ENCODE measurements around the gene DHX9.
"Not testable (repeated sequence)": the region's sequence is repeated elsewhere in the genome, so short reads cannot be mapped to it uniquely, and the experiment has no call there.

Gene DHX9

DNA sequence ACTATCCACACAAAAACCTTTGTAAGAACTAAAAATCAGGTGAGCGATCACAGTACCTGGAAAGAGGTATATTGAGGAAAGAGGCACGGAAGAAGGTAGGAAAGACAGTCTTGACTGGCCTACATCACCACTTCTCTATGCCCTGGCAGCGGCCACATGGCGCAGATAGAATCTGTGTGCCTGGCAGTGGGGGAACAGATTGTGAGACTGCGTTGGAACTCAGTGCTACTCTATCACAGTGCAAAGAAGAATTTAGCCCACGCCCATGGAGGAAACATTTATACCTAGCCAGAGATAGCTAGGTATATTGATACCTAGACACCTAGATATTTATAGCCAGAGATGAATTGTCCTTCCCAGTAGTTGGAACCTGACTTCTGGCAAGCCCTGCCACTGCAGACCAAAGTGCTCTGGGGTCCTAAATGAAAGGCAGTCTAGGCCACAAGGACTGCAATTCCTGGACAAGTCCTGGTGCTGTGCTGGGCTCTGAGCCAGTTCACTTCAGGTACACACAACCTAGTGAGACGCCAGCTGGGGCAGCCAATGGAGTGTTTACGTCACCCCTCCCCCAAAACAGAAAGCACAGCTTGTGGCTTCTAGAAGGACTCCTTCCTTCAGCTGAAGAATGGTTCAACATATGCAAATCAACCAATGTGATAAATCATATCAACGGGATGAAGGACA, 51.9 kb downstream of the DHX9 start:
- DNase-seq = no peak

DNA sequence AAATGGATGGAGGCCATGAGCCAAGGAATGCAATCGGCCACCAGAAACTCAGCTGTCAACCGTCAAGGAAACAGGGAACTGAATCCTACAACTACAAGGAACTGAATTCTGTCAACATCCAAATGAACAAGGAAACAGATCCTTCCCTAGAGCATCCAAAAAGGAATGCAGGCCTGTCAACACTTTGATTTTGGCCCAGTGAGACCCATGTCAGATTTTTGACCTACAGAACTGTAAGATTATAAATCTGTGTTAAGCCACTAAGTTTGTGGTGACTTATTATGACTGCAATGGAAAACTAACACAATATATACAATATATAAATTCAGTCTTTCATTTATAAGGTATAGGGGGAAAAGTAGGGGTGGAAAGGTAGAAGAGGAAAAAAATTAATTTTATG, 58.5 kb downstream of the DHX9 start:
- no peak for DNase-seq

DNA sequence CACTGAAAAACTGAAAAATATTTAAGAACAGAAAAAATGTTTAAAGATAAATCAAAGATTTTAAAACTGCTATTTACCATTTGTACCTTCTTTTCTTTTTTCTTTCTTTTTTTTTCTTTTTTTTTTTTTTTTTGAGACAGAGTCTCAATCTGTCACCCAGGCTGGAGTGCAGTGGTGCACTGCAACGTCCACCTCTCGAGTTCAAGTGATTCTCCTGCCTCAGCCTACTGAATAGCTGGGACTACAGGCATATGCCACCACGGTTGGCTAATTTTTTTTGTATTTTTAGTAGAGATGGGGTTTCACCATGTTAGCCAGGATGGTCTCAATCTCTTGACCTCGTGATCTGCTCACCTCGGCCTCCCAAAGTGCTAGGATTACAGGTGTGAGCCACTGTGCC, 62.8 kb downstream of the DHX9 start:
- not testable (repeated sequence) for DNase-seq

DNA sequence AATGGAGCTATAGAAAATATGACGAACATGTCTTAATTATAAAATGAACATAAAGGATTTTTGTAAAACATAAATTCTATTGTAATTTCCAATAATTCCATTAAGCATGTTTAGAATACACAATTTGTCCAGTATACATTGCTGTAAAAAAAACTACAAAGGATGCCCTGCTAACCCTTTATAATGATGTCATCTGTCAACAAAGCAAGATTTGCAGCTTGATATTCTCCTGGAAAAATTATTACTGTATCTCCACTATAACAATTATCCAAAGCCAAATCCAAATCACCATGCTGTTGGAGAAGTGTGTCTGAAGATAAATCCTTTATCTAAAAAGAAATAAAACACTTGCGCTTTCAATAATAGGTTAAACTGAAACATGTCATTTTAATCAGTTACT, 66.2 kb downstream of the DHX9 start:
- DNase-seq = no peak

DNA sequence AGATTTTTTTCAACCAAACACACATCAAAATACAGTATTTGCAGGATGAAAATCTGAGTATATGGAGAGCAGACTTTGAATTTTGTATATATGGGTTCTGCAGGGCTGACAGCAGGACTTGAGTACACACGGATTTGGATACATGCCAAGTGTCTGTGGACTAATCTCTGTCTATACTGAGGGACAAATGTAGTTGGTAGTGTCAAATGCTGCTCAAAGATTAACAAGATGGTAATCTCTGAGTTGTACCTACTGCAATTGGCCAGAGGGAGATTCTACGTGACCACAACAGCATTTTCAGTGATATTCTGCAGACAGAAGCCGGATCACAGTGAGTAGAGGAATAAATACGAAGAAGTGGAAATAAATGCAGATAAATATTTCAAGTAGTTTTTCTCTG, 70.4 kb downstream of the DHX9 start:
- no peak for DNase-seq

DNA sequence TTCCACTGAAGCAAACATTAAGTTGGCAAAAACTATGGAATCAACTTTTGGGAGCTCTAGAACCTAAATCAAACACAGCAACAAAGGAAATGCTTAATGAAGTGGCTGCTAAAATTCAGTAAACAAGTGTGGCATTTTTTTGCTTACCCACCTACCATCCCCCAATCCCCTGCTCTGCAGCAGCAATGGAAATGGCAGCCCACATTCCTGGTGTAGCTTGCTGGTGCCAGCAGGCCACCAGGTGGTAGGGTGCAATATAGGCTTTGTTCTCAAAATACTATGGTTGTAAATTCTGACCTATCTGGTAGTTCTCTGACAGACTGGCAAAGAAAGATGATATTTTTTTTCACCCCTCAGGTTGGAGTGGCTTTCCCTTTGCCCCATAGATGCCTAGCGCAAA, 71.0 kb downstream of the DHX9 start:
- no peak for DNase-seq

DNA sequence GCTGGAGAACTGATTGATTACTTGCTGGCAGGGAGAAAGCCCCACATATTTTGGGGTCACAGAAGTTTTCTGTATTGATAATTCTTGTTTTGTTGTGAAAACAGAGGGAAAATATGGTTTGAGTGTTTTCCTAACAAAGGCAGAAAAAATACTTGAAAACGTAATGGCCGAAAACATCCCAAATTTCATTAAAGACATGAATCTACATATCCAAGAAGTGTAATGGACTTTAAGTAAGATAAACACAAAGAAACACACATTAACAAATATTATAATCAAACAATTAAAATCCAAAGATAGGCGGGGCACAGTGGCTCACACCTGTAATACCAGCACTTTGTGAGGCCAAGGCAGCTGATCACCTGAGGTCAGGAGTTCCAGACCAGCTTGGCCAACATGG, 74.3 kb downstream of the DHX9 start:
- no peak for DNase-seq

DNA sequence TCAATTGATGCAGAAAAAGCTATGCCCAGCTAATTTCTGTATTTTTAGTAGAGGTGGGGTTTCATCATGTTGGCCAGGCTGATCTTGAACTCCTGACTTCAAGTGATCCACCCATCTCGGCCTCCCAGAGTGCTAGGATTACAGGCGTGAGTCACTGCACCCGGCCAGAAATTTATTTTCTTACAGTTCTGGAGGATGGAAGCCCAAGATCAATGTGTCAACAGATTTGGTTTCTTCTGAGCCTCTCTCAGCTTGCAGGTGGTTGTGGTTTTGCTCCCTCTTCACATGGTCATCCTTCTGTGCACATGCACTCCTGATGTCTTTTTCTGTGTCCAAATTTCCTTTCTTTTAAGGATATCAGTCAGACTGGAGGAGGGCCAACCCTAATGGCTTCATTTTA, 78.2 kb downstream of the DHX9 start:
- DNase-seq = no peak

DNA sequence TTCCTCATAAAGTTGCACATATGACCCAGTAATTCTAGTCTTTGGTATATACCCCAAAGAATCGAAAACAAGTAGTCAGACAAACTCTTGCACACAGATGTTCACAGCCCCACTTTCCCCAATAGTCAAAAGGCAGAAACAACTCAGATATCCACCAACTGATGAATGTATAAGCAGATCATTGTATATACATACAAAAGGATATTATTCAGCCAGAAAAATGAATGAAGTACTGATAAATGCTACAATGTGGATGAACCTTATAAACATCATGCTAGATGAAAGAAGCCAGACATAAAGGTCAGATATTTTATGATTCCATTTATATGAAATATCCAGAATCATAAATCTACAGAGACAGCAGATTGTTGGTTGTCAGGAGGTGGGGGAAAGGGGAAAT, 86.5 kb downstream of the DHX9 start:
- DNase-seq = no peak

DNA sequence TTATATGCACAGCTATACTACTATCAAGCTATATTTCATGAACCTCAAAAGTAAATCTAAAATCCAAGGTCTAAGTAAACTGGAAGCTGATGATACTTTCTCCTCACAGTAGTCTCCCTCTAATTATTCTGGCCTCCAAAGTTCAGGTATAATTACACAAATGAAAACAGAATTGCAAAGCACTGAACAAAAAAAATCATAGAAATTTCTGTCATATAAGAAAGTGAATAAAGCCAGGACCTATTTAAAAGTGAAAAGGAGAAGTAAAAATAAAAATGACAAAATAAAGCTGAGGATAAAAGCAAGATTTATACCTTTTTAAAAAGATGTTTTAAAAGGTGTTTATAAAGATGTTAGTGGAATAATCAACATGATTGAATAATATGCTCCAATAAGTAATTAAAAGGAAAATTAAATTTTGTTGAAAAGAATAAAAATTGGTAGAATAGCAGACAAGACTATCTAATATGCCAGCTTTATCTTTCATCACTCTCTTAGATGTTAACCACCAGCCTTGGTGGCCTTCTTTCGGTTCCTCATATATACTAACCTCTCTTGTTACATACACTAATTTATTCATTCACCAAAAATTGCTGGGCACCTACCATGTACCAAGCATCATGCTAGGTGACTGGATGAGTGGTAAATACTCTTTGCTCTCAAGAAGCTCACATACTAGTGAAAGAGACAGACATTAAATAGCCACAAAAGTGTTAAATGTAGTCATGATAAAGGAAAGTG, 88.7 kb downstream of the DHX9 start:
- DNase-seq = no peak

DNA sequence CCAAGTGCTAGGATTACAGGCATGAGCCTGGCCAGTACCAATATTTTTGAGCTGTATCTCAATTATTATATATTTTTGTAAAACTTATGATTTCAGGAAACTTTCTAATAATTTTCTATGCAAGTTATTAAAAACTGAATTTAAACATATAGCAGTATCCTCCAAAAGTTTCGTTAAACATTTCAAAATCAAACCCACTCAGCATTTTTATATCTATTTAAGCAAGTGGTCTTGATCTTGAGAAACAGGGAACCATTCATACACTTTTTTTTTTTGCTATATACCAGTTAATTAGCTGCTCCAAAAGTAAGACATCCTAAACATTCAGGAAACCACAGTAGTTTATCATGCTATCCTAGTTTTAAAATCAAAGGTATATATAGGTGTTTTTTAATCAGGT, 91.8 kb downstream of the DHX9 start:
- no peak for DNase-seq

DNA sequence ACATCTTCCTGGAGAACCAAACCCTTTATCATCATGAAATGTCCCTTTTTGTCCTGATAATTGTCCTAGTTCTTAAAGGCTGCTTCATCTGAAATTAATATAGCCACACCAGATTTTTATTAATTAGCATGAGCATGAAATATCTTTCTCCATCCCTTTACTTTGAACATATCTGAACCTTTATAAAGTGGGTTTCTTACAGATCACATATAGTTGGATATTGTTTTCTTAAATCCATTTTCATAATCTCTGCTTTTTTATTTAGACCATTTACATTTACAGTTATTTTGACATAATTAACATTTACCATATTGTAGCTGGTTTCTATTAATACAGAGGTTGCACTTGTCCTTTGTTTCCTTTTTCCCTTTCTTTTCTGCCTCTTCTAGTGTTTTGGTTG, 96.6 kb downstream of the DHX9 start:
- no peak for DNase-seq
